GM23248 (cell line): ENCODE results near the gene CCDC80. TPM values are rescaled to one million over a fixed set of nuclear protein-coding genes. Genes with fewer than 3 reads are reported as not detected.

ENCODE experiments used
- DNase-seq: peaks from one replicate; pipeline ENCODE4 v3.0.0-alpha.2; 2015
- H2AFZ ChIP-seq: fragments of 200-600 bp; sonication (generic); 2 replicates; pipeline ENCODE4 v1.6.1; 2016; ENCODE audit warnings: antibody characterized with exemption
- H3F3A ChIP-seq: fragments of 200-600 bp; sonication (generic); 2 replicates; pipeline ENCODE4 v1.6.1; 2016; ENCODE audit warnings: mild to moderate bottlenecking, antibody characterized with exemption, mixed run types; ENCODE audit not compliant: insufficient read depth
- H3K27ac ChIP-seq: fragments of 200-600 bp; sonication (generic); 2 replicates; pipeline ENCODE4 v1.5.1; 2016; ENCODE audit warnings: mild to moderate bottlenecking
- H3K27me3 ChIP-seq: fragments of 200-600 bp; sonication (generic); replicated peaks from 2 replicates; pipeline ENCODE4 v1.6.1; 2016; ENCODE audit warnings: mild to moderate bottlenecking; ENCODE audit not compliant: insufficient read depth
- H3K36me3 ChIP-seq: fragments of 200-600 bp; sonication (generic); 2 replicates; pipeline ENCODE4 v1.6.1; 2016; ENCODE audit warnings: low read depth, mild to moderate bottlenecking
- H3K4me1 ChIP-seq: fragments of 200-600 bp; sonication (generic); 2 replicates; pipeline ENCODE4 v1.6.1; 2016; ENCODE audit warnings: mild to moderate bottlenecking; ENCODE audit not compliant: insufficient read depth
- H3K4me2 ChIP-seq: fragments of 200-600 bp; sonication (generic); one replicate; pipeline ENCODE4 v1.6.1; 2016; ENCODE audit warnings: mild to moderate bottlenecking; ENCODE audit not compliant: unreplicated experiment
- H3K4me3 ChIP-seq: fragments of 200-600 bp; sonication (generic); 2 replicates; pipeline ENCODE4 v1.5.1; 2016; ENCODE audit warnings: mild to moderate bottlenecking
- H3K79me2 ChIP-seq: fragments of 200-600 bp; sonication (generic); 2 replicates; pipeline ENCODE4 v1.6.1; 2016; ENCODE audit warnings: mild to moderate bottlenecking; ENCODE audit not compliant: insufficient read depth
- H3K9ac ChIP-seq: fragments of 200-600 bp; sonication (generic); 2 replicates; pipeline ENCODE4 v1.6.1; 2016; ENCODE audit warnings: mild to moderate bottlenecking
- H3K9me2 ChIP-seq: fragments of 200-600 bp; sonication (generic); 2 replicates; pipeline ENCODE4 v1.6.1; 2016; ENCODE audit warnings: mixed run types, mild to moderate bottlenecking, moderate library complexity; ENCODE audit not compliant: insufficient read depth
- H3K9me3 ChIP-seq: fragments of 200-600 bp; sonication (generic); one replicate; pipeline ENCODE4 v1.6.1; 2017; ENCODE audit warnings: low read depth
- H4K20me1 ChIP-seq: fragments of 200-600 bp; sonication (generic); 2 replicates; pipeline ENCODE4 v1.6.0; 2016; ENCODE audit not compliant: insufficient read depth
- EZH2 ChIP-seq: fragments of 200-600 bp; sonication (generic); IDR thresholded peaks from 2 replicates; pipeline ENCODE4 v1.6.1; 2018; ENCODE audit warnings: antibody characterized with exemption, mild to moderate bottlenecking; ENCODE audit not compliant: insufficient read depth, poor library complexity, severe bottlenecking
- EZH2phosphoT487 ChIP-seq: fragments of 200-600 bp; sonication (generic); IDR thresholded peaks from 2 replicates; pipeline ENCODE4 v1.6.1; 2018; ENCODE audit warnings: antibody characterized with exemption, moderate library complexity, mild to moderate bottlenecking, low read depth; ENCODE audit not compliant: insufficient read depth
- WGBS, 2 experiments: methylation state at CpG; one replicate each; pipeline ENCODE4 v1.1.6; 2015 to 2017; ENCODE audit warnings: low lambda C conversion rate in 2 of 2, low coverage in 1 of 2; ENCODE audit errors: missing lambda C conversion rate in 2 of 2; 5-methylcytosine and 5-hydroxymethylcytosine counted together
- in situ Hi-C: fragments of 300-500 bp; cut with MboI; formaldehyde crosslinking; loops from 2 replicates; pipeline ENCODE4 v1.15.0; 2020
- polyA plus RNA-seq: library from polyadenylated mRNA; unstranded; fragments of >200 nt; fragmentation: Nextera tagmentation; extraction: Ambion mirVana; gene quantifications from 2 replicates; pipeline ENCODE4 v1.2.1, GENCODE V29; 2016
- total RNA-seq: library from RNA; depleted of rRNA; stranded (reverse); fragments of >200 nt; shearing (Covaris generic); gene quantifications from 2 replicates; pipeline ENCODE4 v1.2.3, GENCODE V29; 2014

Gene CCDC80
- total and polyA plus RNA-seq, 2 experiments from 2014 or later, result 1,238 to 2,200 TPM

DNA sequence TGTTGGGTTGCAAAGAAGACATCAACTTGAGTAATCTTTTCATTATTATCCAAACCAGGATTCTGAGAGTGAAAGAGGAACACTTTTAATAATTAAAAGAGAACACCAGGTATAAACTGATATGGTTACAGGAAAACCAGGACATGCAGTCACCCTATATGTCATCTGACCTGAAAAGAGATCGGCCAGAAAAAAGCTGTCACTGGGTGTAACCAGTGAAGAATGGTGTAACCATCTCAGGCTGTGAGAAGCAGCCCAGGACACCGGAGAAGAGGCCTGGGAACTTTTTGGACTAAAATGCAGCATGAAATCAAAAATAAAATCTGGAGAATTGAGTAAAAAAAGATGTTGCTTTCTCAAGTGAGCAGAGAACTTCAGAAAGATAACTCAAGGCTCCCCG, 10.1 kb upstream of the CCDC80 start:
- peaks cover 96% of the 10 kb centered on the region for H3K4me1 ChIP-seq
- H3K36me3 ChIP-seq, result no peaks in the 10 kb centered on the region
- H3K4me2 ChIP-seq, result peak overlapping the region; percentile 76
- H3K27ac ChIP-seq, result peak overlapping the region; percentile 98
- H4K20me1 ChIP-seq, result no peaks in the 10 kb centered on the region
- 8 to 18% methylated on average over 3 of the region's 3 CpGs for WGBS, 2 experiments
- in situ Hi-C loops, result no loop called here
- H2AFZ ChIP-seq, result no peak overlapping the region
- no peaks in the 10 kb centered on the region for H3K27me3 ChIP-seq
- H3K4me3 ChIP-seq, result no peak overlapping the region
- peak overlapping the region; percentile 77 for H3K9ac ChIP-seq
- H3K9me3 ChIP-seq, result no peaks in the 10 kb centered on the region
- peak; percentile 83 for DNase-seq
- H3K79me2 ChIP-seq, result 0 out of 2 replicates have a peak, but pooled peaks cover 10% of the 10 kb centered on the region
- H3K9me2 ChIP-seq, result no peaks in the 10 kb centered on the region
- H3F3A ChIP-seq, result peaks cover 88% of the 10 kb centered on the region
- TF ChIP-seq EZH2, result no peak
- TF ChIP-seq EZH2phosphoT487, result no peak

DNA sequence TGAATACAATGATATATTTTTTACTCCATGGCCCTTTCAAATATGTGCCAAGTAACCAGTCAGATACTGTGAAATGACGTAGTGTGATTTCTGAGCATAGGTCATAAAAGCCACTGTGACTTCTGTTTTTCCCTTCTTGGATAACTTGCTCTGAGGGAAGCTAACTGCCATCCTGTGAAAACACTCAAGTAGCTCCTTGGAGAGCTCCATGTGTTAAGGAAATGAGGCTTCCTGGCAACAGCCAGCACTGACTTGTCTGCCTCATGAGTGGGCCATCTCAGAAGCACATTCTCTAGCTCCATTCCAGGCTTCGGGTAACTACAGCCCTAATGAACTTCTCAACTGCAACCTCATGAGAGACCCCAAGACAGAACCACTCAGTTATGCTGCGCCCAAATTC, 9.5 kb upstream of the CCDC80 start:
- DNase-seq, result peak; percentile 70
- WGBS, 2 experiments, result 66 to 71% methylated on average over 3 of the region's 3 CpGs
- H3K27me3 ChIP-seq, result no peaks in the 10 kb centered on the region
- H3K4me2 ChIP-seq, result peak overlapping the region; percentile 76
- H4K20me1 ChIP-seq, result no peaks in the 10 kb centered on the region
- TF ChIP-seq EZH2phosphoT487 (no peak), EZH2 (no peak)
- no peaks in the 10 kb centered on the region for H3K9me2 ChIP-seq
- in situ Hi-C loops, result no loop called here
- no peak overlapping the region for H3K4me3 ChIP-seq
- H3K79me2 ChIP-seq, result peaks cover 16% of the 10 kb centered on the region; the same call in 1 of the 2 replicates
- peaks cover 82% of the 10 kb centered on the region for H3F3A ChIP-seq
- H3K27ac ChIP-seq, result peak overlapping the region; percentile 98
- H3K9me3 ChIP-seq, result no peaks in the 10 kb centered on the region
- peak overlapping the region; percentile 77 for H3K9ac ChIP-seq
- no peak overlapping the region for H2AFZ ChIP-seq
- H3K36me3 ChIP-seq, result no peaks in the 10 kb centered on the region
- peaks cover 96% of the 10 kb centered on the region for H3K4me1 ChIP-seq

DNA sequence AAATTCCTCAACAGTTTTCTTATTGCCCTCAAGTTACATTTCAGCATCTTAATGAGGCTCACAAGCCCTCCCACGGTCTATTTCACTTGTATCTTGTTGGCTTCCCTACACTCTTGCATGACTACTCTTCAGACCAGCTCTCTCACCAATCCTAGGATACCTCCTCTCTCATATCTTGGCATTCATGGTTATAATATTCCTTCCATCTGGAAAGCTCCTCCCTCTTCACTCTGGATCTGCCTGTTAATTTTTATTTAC, 8.5 kb upstream of the CCDC80 start:
- peak; percentile 94 for DNase-seq
- Histone ChIP-seq H3K4me3 (0 out of 2 replicates have a peak overlapping the region, but pooled peaks have one; percentile 6), H3K9ac (peak overlapping the region; percentile 61), H3K4me2 (peak overlapping the region; percentile 76), H3K9me3 (no peaks in the 10 kb centered on the region), H3K27me3 (no peaks in the 10 kb centered on the region), H4K20me1 (no peaks in the 10 kb centered on the region), H2AFZ (no peak overlapping the region), H3K9me2 (no peaks in the 10 kb centered on the region), H3K27ac (peak overlapping the region; percentile 98), H3K4me1 (peaks cover 86% of the 10 kb centered on the region), H3F3A (peaks cover 71% of the 10 kb centered on the region), H3K79me2 (peaks cover 27% of the 10 kb centered on the region), H3K36me3 (no peaks in the 10 kb centered on the region)
- in situ Hi-C loops, result loop anchor here (10.0 kb wide), 1 partner anchor 335 kb away; no protein-coding TSS in a partner anchor
- TF ChIP-seq EZH2 (no peak), EZH2phosphoT487 (peak; percentile 44; the same call in 1 of the 2 replicates)
- 0 to 4% methylated on average over 1 of the region's 1 CpG for WGBS, 2 experiments

DNA sequence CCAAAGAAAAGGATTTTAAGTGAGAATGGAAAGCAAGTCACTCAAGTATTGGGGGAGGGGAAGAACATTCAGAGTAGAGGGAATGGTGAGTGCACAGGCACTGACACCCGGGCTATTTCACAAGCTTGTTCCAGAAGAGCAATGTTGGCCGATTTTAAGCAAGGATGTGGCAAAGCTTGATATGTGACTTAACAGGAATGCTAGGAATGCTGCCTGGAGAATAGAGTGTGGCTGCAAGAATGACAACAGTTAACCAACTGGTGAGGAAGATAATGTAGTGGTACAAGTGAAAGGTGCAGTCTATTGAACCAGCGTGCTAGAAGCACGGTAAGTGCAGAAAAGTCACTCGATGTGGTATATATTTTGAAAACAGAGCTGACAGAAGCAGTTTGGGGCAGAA, 6.2 kb upstream of the CCDC80 start:
- peak; percentile 88 for DNase-seq
- no peak overlapping the region; the same call in 1 of the 2 replicates for H3K4me3 ChIP-seq
- peak overlapping the region; percentile 21; the same call in 1 of the 2 replicates for H3K9ac ChIP-seq
- H3K4me2 ChIP-seq, result peak overlapping the region; percentile 36
- TF ChIP-seq EZH2, result no peak
- peaks cover 63% of the 10 kb centered on the region for H3F3A ChIP-seq
- H3K27ac ChIP-seq, result peak overlapping the region; percentile 98
- H3K79me2 ChIP-seq, result peaks cover 43% of the 10 kb centered on the region
- no peaks in the 10 kb centered on the region for H4K20me1 ChIP-seq
- no peaks in the 10 kb centered on the region for H3K36me3 ChIP-seq
- in situ Hi-C loops, result loop anchor here (10.0 kb wide), 1 partner anchor 338 kb away; no protein-coding TSS in a partner anchor
- WGBS, 2 experiments, result 12 to 14% methylated on average over 5 of the region's 5 CpGs
- H3K4me1 ChIP-seq, result peaks cover 84% of the 10 kb centered on the region
- H3K27me3 ChIP-seq, result no peaks in the 10 kb centered on the region
- no peak overlapping the region for H2AFZ ChIP-seq
- no peaks in the 10 kb centered on the region for H3K9me3 ChIP-seq
- H3K9me2 ChIP-seq, result no peaks in the 10 kb centered on the region
